ENCODE data around the gene SMIM8.

The SMIM8 gene

GRCh38 chr6:87384449-87384848, 62.1 kb downstream of the SMIM8 start:
- no peak for DNase-seq (ENCODE audit: low read depth in 1 of 2, low spot score in 1 of 2)

- DNase-seq (ENCODE audit: low read depth in 1 of 2, low spot score in 1 of 2): no peak
These were observed 68.9 kb downstream of the SMIM8 start for GRCh38 chr6:87391334-87391733.

Measured in activated CD4-positive, alpha-beta T cell treated with anti-CD3 and anti-CD28 coated beads, Interleukin-2, amount 50 U/mL, for 24 hours (primary cell).